ENCODE data around the gene ENOSF1. TPM values are rescaled to one million over a fixed set of nuclear protein-coding genes. Genes with fewer than 3 reads are reported as not detected.
"Not testable (repeated sequence)": the region's sequence is repeated elsewhere in the genome, so short reads cannot be mapped to it uniquely, and the experiment has no call there.

ENOSF1 gene
- total RNA-seq, 1 donor from 2014 or later: 16.7 TPM

- not testable (repeated sequence) for H3K4me1 Mint-ChIP-seq (ENCODE audit: low read depth); H3K27ac Mint-ChIP-seq (ENCODE audit: unreplicated experiment); H3K27me3 Mint-ChIP-seq (ENCODE audit: low read depth); H3K9me3 Mint-ChIP-seq (ENCODE audit: low read depth); H3K4me3 Mint-ChIP-seq (ENCODE audit: unreplicated experiment); DNase-seq (ENCODE audit: low spot score)
- TF ChIP-seq CTCF (IDR thresholded peaks at IDR 0.05): peak; percentile 29
- H3K36me3 Mint-ChIP-seq (ENCODE audit: low read depth): peaks cover 23% of the 10 kb centered on the region
Observed at GRCh38 chr18:730120-730519, 17.7 kb upstream of the ENOSF1 start.

- TF ChIP-seq CTCF (IDR thresholded peaks at IDR 0.05): no peak
- H3K4me3 Mint-ChIP-seq (ENCODE audit: unreplicated experiment): no peak overlapping the region
- H3K27ac Mint-ChIP-seq (ENCODE audit: unreplicated experiment): no peak overlapping the region
- no peak for DNase-seq (ENCODE audit: low spot score)
- no peaks in the 10 kb centered on the region for H3K27me3 Mint-ChIP-seq (ENCODE audit: low read depth)
- H3K4me1 Mint-ChIP-seq (ENCODE audit: low read depth): no peaks in the 10 kb centered on the region
- H3K9me3 Mint-ChIP-seq (ENCODE audit: low read depth): no peaks in the 10 kb centered on the region
- H3K36me3 Mint-ChIP-seq (ENCODE audit: low read depth): peaks cover 12% of the 10 kb centered on the region
Observed at GRCh38 chr18:725646-726045, 13.2 kb upstream of the ENOSF1 start.

- Mint-ChIP-seq H3K36me3 (ENCODE audit: low read depth) (peaks cover 9% of the 10 kb centered on the region), H3K9me3 (ENCODE audit: low read depth) (no peaks in the 10 kb centered on the region), H3K27me3 (ENCODE audit: low read depth) (no peaks in the 10 kb centered on the region), H3K27ac (ENCODE audit: unreplicated experiment) (no peak overlapping the region), H3K4me1 (ENCODE audit: low read depth) (no peaks in the 10 kb centered on the region), H3K4me3 (ENCODE audit: unreplicated experiment) (no peak overlapping the region)
- TF ChIP-seq CTCF (IDR thresholded peaks at IDR 0.05): no peak
- no peak for DNase-seq (ENCODE audit: low spot score)
Observed at GRCh38 chr18:723541-724080, 11.2 kb upstream of the ENOSF1 start.

GRCh38 chr18:717003-717402 is 4.6 kb upstream of the ENOSF1 start:
- Mint-ChIP-seq H3K27ac (ENCODE audit: unreplicated experiment) (no peak overlapping the region), H3K4me3 (ENCODE audit: unreplicated experiment) (no peak overlapping the region), H3K36me3 (ENCODE audit: low read depth) (peaks cover 1% of the 10 kb centered on the region), H3K9me3 (ENCODE audit: low read depth) (peaks cover 6% of the 10 kb centered on the region), H3K4me1 (ENCODE audit: low read depth) (peaks cover 19% of the 10 kb centered on the region), H3K27me3 (ENCODE audit: low read depth) (no peaks in the 10 kb centered on the region)
- TF ChIP-seq CTCF (IDR thresholded peaks at IDR 0.05): no peak
- DNase-seq (ENCODE audit: low spot score): no peak

GRCh38 chr18:715626-716025 is 3.2 kb upstream of the ENOSF1 start:
- H3K4me3 Mint-ChIP-seq (ENCODE audit: unreplicated experiment): no peak overlapping the region
- peaks cover 6% of the 10 kb centered on the region for H3K9me3 Mint-ChIP-seq (ENCODE audit: low read depth)
- H3K36me3 Mint-ChIP-seq (ENCODE audit: low read depth): peaks cover under 1% of the 10 kb centered on the region
- H3K27ac Mint-ChIP-seq (ENCODE audit: unreplicated experiment): peak overlapping the region; percentile 46
- H3K4me1 Mint-ChIP-seq (ENCODE audit: low read depth): peaks cover 25% of the 10 kb centered on the region
- H3K27me3 Mint-ChIP-seq (ENCODE audit: low read depth): no peaks in the 10 kb centered on the region
- no peak for TF ChIP-seq CTCF (IDR thresholded peaks at IDR 0.05)
- DNase-seq (ENCODE audit: low spot score): no peak
